Panc1 (cell line): ENCODE measurements around the gene LRMDA. TPM values are rescaled to one million over a fixed set of nuclear protein-coding genes. Genes with fewer than 3 reads are reported as not detected.

Experiments
- ATAC-seq: fragments of 200-7000 bp; cut with Tn5 transposase; 2 replicates; pipeline ENCODE4 v1.9.1; 2020; ENCODE audit warnings: mild to moderate bottlenecking, moderate library complexity
- BruUV-seq: library from RNA; stranded (reverse); fragments of 400-500 nt; replicated peaks from 2 replicates; lab custom pipeline; 2021; lab: Mats Ljungman, UMichigan
- CTCF ChIA-PET: fragments of 300-600 bp; sonication (Branson Sonifier 250); formaldehyde crosslinking; loops from one replicate; lab custom pipeline; 2022; ENCODE audit warnings: antibody characterized with exemption; lab: Charles Lee
- POLR2A ChIA-PET: fragments of 300-600 bp; sonication (Branson Sonifier 250); formaldehyde crosslinking; loops from one replicate; lab custom pipeline; 2022; ENCODE audit warnings: antibody characterized with exemption; lab: Charles Lee
- DNase-seq: peaks from one replicate; pipeline ENCODE4 v3.0.0-alpha.2; 2010; ENCODE audit warnings: low read depth, low spot score
- H3K27ac ChIP-seq: 2 replicates; pipeline ENCODE4 v1.5.1; 2011; ENCODE audit warnings: mild to moderate bottlenecking, low read length, inconsistent platforms
- H3K27me3 ChIP-seq: fragments of 200-500 bp; sonication (Bioruptor generic); 2 replicates; pipeline ENCODE4 v1.6.0; 2014; ENCODE audit warnings: low read length, inconsistent platforms; ENCODE audit not compliant: control insufficient read depth, insufficient read depth
- H3K36me3 ChIP-seq: fragments of 200-500 bp; sonication (Bioruptor generic); 2 replicates; pipeline ENCODE4 v1.5.1; 2014; ENCODE audit warnings: inconsistent platforms, mild to moderate bottlenecking, low read length, moderate library complexity; ENCODE audit not compliant: control insufficient read depth, insufficient read depth
- H3K4me1 ChIP-seq: 2 replicates; pipeline ENCODE4 v1.5.1; 2011; ENCODE audit warnings: inconsistent platforms, mild to moderate bottlenecking, low read length, moderate library complexity; ENCODE audit not compliant: control insufficient read depth, insufficient read depth
- H3K4me3 ChIP-seq, 2 experiments: 2 replicates each; pipeline ENCODE4 v1.5.1; 2011 to 2012; ENCODE audit warnings: low read depth in 2 of 2, low read length in 2 of 2, mild to moderate bottlenecking in 2 of 2, inconsistent platforms in 1 of 2, moderate library complexity in 1 of 2
- H3K9me3 ChIP-seq: fragments of 200-500 bp; sonication (Bioruptor generic); 2 replicates; pipeline ENCODE4 v1.5.1; 2014; ENCODE audit warnings: low read depth, mild to moderate bottlenecking, inconsistent platforms, low read length, moderate library complexity; ENCODE audit not compliant: control insufficient read depth, insufficient read depth
- CTCF ChIP-seq: fragments of 450-650 bp; IDR thresholded peaks from 2 replicates; pipeline ENCODE4 v1.5.1; 2017; ENCODE audit warnings: mild to moderate bottlenecking
- POLR2AphosphoS5 ChIP-seq: IDR thresholded peaks from 2 replicates; pipeline ENCODE4 v1.6.1; 2012; ENCODE audit warnings: mild to moderate bottlenecking, low read depth, low read length, moderate library complexity
- REST ChIP-seq, 2 experiments: IDR thresholded peaks; 2 replicates each; pipeline ENCODE4 v1.6.1; 2011 to 2012; ENCODE audit warnings: low read depth in 2 of 2, control low read depth in 1 of 2, low read length in 1 of 2, mild to moderate bottlenecking in 1 of 2, moderate library complexity in 1 of 2; ENCODE audit not compliant: insufficient read depth in 1 of 2
- SIN3A ChIP-seq: IDR thresholded peaks from 2 replicates; pipeline ENCODE4 v1.6.1; 2012; ENCODE audit warnings: low read depth, mild to moderate bottlenecking, low read length, moderate library complexity, borderline replicate concordance; ENCODE audit not compliant: insufficient read depth
- TCF7L2 ChIP-seq: IDR thresholded peaks from 2 replicates; pipeline ENCODE4 v1.6.1; 2011; ENCODE audit warnings: mild to moderate bottlenecking, low read depth, low read length, inconsistent platforms
- in situ Hi-C: cut with HindIII; loops from 2 replicates; pipeline ENCODE4 v1.10.0; 2016; ENCODE audit warnings: low sequenced_read_pairs, low pct_unique_long_range_greater_than_20kb
- intact Hi-C: fragments of 100-400 bp; cut with micrococcal nuclease; formaldehyde crosslinking; loops from one replicate; pipeline ENCODE4 v1.10.0; 2022; ENCODE audit not compliant: unreplicated experiment
- total RNA-seq: library from RNA; stranded (reverse); gene quantifications from one replicate; pipeline ENCODE4 v1.2.1, GENCODE V29; 2021; ENCODE audit not compliant: unreplicated experiment

Gene LRMDA
- total RNA-seq, 1 experiment from 2014 or later: 1.2 TPM

GRCh38 chr10:75497997-75498883 lies 66.8 kb downstream of the LRMDA start:
- Histone ChIP-seq H3K9me3 (no peaks in the 10 kb centered on the region), H3K4me1 (no peaks in the 10 kb centered on the region), H3K27me3 (no peaks in the 10 kb centered on the region), H3K4me3 (no peak overlapping the region), H3K36me3 (no peaks in the 10 kb centered on the region), H3K27ac (no peak overlapping the region)
- no TSS peak for BruUV-seq
- DNase-seq (no peak), ATAC-seq (no peak)
- intact Hi-C loops: no loop called here
- TF ChIP-seq REST (IDR thresholded peaks at IDR 0.05; ENCODE audit: insufficient read depth in 1 of 2, low read depth in 2 of 2, low read length in 1 of 2): no peak
- TF ChIP-seq POLR2AphosphoS5: no peak
- TF ChIP-seq CTCF: no peak
- no peak for TF ChIP-seq TCF7L2
- no peak for TF ChIP-seq SIN3A
- ChIA-PET CTCF (no interaction called here), POLR2A (no interaction called here)
- in situ Hi-C loops: no loop called here

GRCh38 chr10:75498884-75499350 lies 67.5 kb downstream of the LRMDA start:
- in situ Hi-C loops (no loop called here), intact Hi-C loops (no loop called here)
- H3K4me1 ChIP-seq: no peaks in the 10 kb centered on the region
- no peak for TF ChIP-seq REST (IDR thresholded peaks at IDR 0.05; ENCODE audit: insufficient read depth in 1 of 2, low read depth in 2 of 2, low read length in 1 of 2)
- POLR2A ChIA-PET: no interaction called here
- no peak overlapping the region for H3K4me3 ChIP-seq
- no peak overlapping the region for H3K27ac ChIP-seq
- no peak for DNase-seq
- H3K27me3 ChIP-seq: no peaks in the 10 kb centered on the region
- CTCF ChIA-PET: no interaction called here
- H3K9me3 ChIP-seq: no peaks in the 10 kb centered on the region
- BruUV-seq: no TSS peak
- H3K36me3 ChIP-seq: no peaks in the 10 kb centered on the region
- ATAC-seq: no peak
